ENCODE data around the gene BLOC1S3.

BLOC1S3 gene

GRCh38 chr19:45146741-45147205 is 31.8 kb upstream of the BLOC1S3 start:
- DNase-seq = no peak

GRCh38 chr19:45147835-45148676 is 30.5 kb upstream of the BLOC1S3 start:
- DNase-seq = no peak

- DNase-seq = no peak
Observed at GRCh38 chr19:45149129-45149528, 29.5 kb upstream of the BLOC1S3 start.

- DNase-seq = no peak
Observed at GRCh38 chr19:45150180-45150579, 28.4 kb upstream of the BLOC1S3 start.

- DNase-seq = no peak
Observed at GRCh38 chr19:45150751-45151281, 27.8 kb upstream of the BLOC1S3 start.

GRCh38 chr19:45151320-45151719 is 27.3 kb upstream of the BLOC1S3 start:
- DNase-seq = no peak

- DNase-seq = no peak
Observed at GRCh38 chr19:45151821-45152503, 26.6 kb upstream of the BLOC1S3 start.

- DNase-seq = no peak
Observed at GRCh38 chr19:45152504-45153338, 25.9 kb upstream of the BLOC1S3 start.

- no peak for DNase-seq
Observed at GRCh38 chr19:45153339-45154063, 25.1 kb upstream of the BLOC1S3 start.

GRCh38 chr19:45154064-45154827 is 24.3 kb upstream of the BLOC1S3 start:
- DNase-seq = no peak

- no peak for DNase-seq
Observed at GRCh38 chr19:45156011-45156630, 22.5 kb upstream of the BLOC1S3 start.

GRCh38 chr19:45156751-45157150 is 21.8 kb upstream of the BLOC1S3 start:
- DNase-seq = no peak

GRCh38 chr19:45158503-45159209 is 19.9 kb upstream of the BLOC1S3 start:
- DNase-seq = no peak

GRCh38 chr19:45159210-45159970 is 19.2 kb upstream of the BLOC1S3 start:
- no peak for DNase-seq

GRCh38 chr19:45159971-45160324 is 18.6 kb upstream of the BLOC1S3 start:
- DNase-seq = no peak

GRCh38 chr19:45160870-45161737 is 17.5 kb upstream of the BLOC1S3 start, which contains the start of gene NKPD1:
Gene NKPD1 (minus strand): TSS chr19:45160982. CDS start chr19:45160150, 832 bp downstream.
- DNase-seq = no peak

GRCh38 chr19:45161738-45162607 is 16.6 kb upstream of the BLOC1S3 start:
- no peak for DNase-seq
